GM10266 (cell line): ENCODE data around the gene JMJD8.
A peak's percentile ranks its signal among the peaks of the same experiment; 100 is the strongest.

Experiments used
- DNase-seq: peaks from one replicate; pipeline ENCODE4 v3.0.0; 2012; ENCODE audit errors: extremely low spot score
- TF ChIP-seq, protein P1 (sequence below): IDR thresholded peaks from 2 replicates; pipeline ENCODE4 v1.5.1; 2012; ENCODE audit warnings: mild to moderate bottlenecking, low read depth; ENCODE audit not compliant: control insufficient read depth, insufficient read depth; ENCODE audit errors: missing control alignments

The JMJD8 gene

GRCh38 chr16:700684-701584 is 16.8 kb upstream of the JMJD8 start:
- peak; percentile 74 for DNase-seq
- TF ChIP-seq, protein P1, sequence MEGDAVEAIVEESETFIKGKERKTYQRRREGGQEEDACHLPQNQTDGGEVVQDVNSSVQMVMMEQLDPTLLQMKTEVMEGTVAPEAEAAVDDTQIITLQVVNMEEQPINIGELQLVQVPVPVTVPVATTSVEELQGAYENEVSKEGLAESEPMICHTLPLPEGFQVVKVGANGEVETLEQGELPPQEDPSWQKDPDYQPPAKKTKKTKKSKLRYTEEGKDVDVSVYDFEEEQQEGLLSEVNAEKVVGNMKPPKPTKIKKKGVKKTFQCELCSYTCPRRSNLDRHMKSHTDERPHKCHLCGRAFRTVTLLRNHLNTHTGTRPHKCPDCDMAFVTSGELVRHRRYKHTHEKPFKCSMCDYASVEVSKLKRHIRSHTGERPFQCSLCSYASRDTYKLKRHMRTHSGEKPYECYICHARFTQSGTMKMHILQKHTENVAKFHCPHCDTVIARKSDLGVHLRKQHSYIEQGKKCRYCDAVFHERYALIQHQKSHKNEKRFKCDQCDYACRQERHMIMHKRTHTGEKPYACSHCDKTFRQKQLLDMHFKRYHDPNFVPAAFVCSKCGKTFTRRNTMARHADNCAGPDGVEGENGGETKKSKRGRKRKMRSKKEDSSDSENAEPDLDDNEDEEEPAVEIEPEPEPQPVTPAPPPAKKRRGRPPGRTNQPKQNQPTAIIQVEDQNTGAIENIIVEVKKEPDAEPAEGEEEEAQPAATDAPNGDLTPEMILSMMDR = no peak

DNA sequence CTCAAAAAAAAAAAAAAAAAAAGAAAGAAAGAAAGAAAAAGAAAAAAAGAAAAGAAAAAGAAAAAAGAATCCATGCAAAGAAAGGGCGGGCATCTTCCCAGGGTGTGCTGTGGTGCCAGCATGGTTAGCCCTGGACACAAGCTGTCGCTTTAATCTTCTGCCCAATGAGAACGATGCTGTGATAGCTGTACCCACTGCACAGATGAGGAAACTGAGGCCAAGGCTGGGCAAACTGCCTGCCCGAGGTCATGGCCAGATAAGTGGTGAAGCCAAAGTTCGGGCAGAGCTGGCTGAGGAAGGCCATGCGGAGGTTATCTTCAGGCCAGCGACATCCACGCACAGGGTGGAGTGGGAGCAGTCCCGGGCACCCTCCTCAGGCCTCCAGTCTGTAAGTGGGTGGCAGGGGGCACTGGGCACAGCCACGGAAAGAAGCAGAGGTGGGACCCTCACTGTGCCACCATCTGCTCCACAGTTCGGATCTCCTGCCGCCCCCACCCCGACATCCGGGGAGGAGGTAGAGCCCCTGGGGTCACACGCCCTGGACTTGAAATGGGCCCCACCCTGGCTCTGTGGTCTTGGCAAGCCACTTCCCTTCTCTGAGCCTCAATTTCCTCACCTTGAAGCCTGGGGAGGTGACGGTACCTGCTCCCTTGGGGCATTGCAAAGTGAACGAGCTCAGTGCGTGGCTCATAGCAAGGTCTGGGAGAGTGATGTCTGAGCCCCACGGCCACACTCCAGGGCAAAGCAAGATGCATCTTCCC is 15.0 kb upstream of the JMJD8 start:
- TF ChIP-seq, protein P1 = no peak
- DNase-seq = no peak

- TF ChIP-seq, protein P1 = no peak
- peak; percentile 90 for DNase-seq
Observed at GRCh38 chr16:695355-696089, 11.4 kb upstream of the JMJD8 start.

GRCh38 chr16:694863-695354 is 10.8 kb upstream of the JMJD8 start:
- TF ChIP-seq, protein P1 = no peak
- no peak for DNase-seq

DNA sequence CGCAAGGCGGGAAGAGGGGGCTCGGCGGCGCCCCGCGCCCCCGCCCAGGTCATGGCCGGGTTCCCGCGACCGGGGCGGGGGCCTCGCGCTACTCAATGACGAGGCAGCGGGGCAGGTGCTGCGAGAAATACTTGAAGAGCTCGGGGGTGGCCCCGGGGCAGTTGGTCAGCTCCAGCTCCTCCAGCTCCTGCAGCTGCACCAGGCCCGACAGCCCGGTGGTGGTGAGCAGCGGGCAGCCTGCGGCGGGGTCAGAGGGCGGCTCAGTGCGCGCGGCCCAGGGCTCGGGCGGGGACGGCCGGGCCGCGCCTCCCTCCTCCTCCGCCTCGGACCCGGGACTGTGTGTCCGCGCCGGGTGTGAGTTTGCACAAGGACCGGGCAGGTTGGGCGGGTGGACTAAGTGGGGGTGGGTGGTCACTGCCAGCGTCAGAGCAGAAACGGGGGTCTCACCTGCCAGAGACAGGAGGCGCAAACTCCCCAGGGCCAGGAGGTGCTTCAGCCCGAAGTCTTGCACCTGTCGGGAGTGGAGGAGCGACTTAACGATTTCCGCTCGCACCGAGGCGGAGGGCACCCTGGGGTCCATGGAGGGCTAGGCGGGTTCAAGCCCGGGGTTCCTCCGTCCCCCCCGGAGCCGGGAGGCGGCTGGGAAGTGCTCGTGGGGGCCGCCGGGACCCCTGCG is 10.2 kb upstream of the JMJD8 start:
- TF ChIP-seq, protein P1 = no peak
- DNase-seq = no peak

- no peak for DNase-seq
- TF ChIP-seq, protein P1 = no peak
Observed at GRCh38 chr16:693766-694165, 9.6 kb upstream of the JMJD8 start.
